A673 (cell line): Measurements from ENCODE around the gene SLC35A3. TPM values are rescaled to one million over a fixed set of nuclear protein-coding genes. Genes with fewer than 3 reads are reported as not detected.

ENCODE experiments used
- BruUV-seq: library from RNA; stranded (reverse); fragments of 400-500 nt; replicated peaks from 2 replicates; lab custom pipeline; 2021; lab: Mats Ljungman, UMichigan
- CTCF ChIA-PET: fragments of 300-600 bp; sonication (Branson Sonifier 250); formaldehyde crosslinking; loops from one replicate; lab custom pipeline; 2022; ENCODE audit warnings: antibody characterized with exemption; lab: Charles Lee
- POLR2A ChIA-PET: fragments of 300-600 bp; sonication (Branson Sonifier 250); formaldehyde crosslinking; loops from one replicate; lab custom pipeline; 2022; ENCODE audit warnings: antibody characterized with exemption; ENCODE audit not compliant: low non-redundant PET; lab: Charles Lee
- DNase-seq: peaks from one replicate; pipeline ENCODE4 v3.0.0-alpha.2; 2015; ENCODE audit warnings: low spot score
- H3K27ac ChIP-seq: fragments of 200-600 bp; sonication (generic); 2 replicates; pipeline ENCODE4 v1.5.1; 2016; ENCODE audit warnings: mixed run types, low read depth, mild to moderate bottlenecking, mixed read lengths, antibody characterized with exemption, low read length; ENCODE audit not compliant: poor library complexity, severe bottlenecking
- H3K27me3 ChIP-seq: fragments of 200-600 bp; sonication (generic); replicated peaks from 2 replicates; pipeline ENCODE4 v1.6.1; 2017; ENCODE audit warnings: mixed run types, low read depth, mild to moderate bottlenecking, mixed read lengths, antibody characterized with exemption, low read length; ENCODE audit not compliant: insufficient read depth, poor library complexity
- H3K36me3 ChIP-seq: fragments of 200-600 bp; sonication (generic); 2 replicates; pipeline ENCODE4 v1.6.1; 2016; ENCODE audit warnings: mixed run types, mild to moderate bottlenecking, mixed read lengths, antibody characterized with exemption, low read length; ENCODE audit not compliant: insufficient read depth, poor library complexity, severe bottlenecking
- H3K4me1 ChIP-seq: fragments of 200-600 bp; sonication (generic); 2 replicates; pipeline ENCODE4 v1.6.1; 2017; ENCODE audit warnings: mixed run types, mild to moderate bottlenecking, mixed read lengths, antibody characterized with exemption, low read length; ENCODE audit not compliant: insufficient read depth, poor library complexity, severe bottlenecking
- H3K4me3 ChIP-seq: fragments of 200-600 bp; sonication (generic); 2 replicates; pipeline ENCODE4 v1.5.1; 2016; ENCODE audit warnings: low read depth, mixed run types, mild to moderate bottlenecking, mixed read lengths, low read length; ENCODE audit not compliant: poor library complexity, severe bottlenecking
- H3K9me3 ChIP-seq: fragments of 200-600 bp; sonication (generic); 2 replicates; pipeline ENCODE4 v1.6.1; 2016; ENCODE audit warnings: mixed run types, low read depth, mild to moderate bottlenecking, mixed read lengths, antibody characterized with exemption, low read length; ENCODE audit not compliant: poor library complexity, severe bottlenecking
- CTCF ChIP-seq: fragments of 300-800, 200-600 bp; sonication (generic); conservative IDR thresholded peaks from 2 replicates; pipeline ENCODE4 v1.5.1; 2017; ENCODE audit warnings: low read depth, mild to moderate bottlenecking, antibody characterized with exemption, low read length, moderate library complexity, mixed read lengths
- EZH2 ChIP-seq: fragments of 200-600 bp; sonication (generic); IDR thresholded peaks from 2 replicates; pipeline ENCODE4 v1.6.1; 2017; ENCODE audit warnings: borderline replicate concordance, low read depth, mild to moderate bottlenecking, mixed read lengths, antibody characterized with exemption, low read length; ENCODE audit not compliant: poor library complexity, severe bottlenecking
- intact Hi-C: fragments of 100-400 bp; cut with micrococcal nuclease; formaldehyde crosslinking; loops from one replicate; pipeline ENCODE4 v1.10.0; 2022; ENCODE audit not compliant: unreplicated experiment
- total RNA-seq: library from RNA; stranded (reverse); gene quantifications from 2 replicates; pipeline ENCODE4 v1.2.3, GENCODE V29; 2021

Gene SLC35A3
- total RNA-seq, 1 experiment from 2014 or later, result 25.0 TPM

DNA sequence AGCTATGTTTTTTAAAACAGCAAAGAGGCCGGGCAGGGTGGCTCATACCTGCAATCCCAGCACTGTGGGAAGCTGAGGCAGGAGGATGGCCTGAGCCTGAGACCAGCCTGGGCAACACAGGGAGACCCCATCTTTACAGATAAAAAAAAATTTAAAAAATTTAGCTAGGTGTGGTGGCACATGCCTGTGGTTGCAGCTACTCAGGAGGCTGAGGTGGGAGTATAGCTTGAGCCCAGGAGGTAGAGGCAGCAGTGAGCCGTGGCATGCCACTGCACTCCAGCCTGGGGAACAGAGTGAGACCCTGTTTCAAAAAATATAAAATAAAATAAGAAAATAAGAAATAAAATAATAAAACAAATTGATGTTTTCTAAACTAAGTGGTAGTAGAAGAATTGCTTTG, 8.4 kb downstream of the SLC35A3 start:
- BruUV-seq, result no TSS peak
- intact Hi-C loops, result no loop called here
- Histone ChIP-seq H3K27ac (no peak overlapping the region), H3K36me3 (peaks cover 4% of the 10 kb centered on the region), H3K9me3 (no peaks in the 10 kb centered on the region), H3K4me1 (no peaks in the 10 kb centered on the region), H3K27me3 (no peaks in the 10 kb centered on the region), H3K4me3 (no peak overlapping the region)
- TF ChIP-seq CTCF, result no peak
- no peak for TF ChIP-seq EZH2
- CTCF ChIA-PET, result no interaction called here
- POLR2A ChIA-PET, result no interaction called here
- no peak for DNase-seq

DNA sequence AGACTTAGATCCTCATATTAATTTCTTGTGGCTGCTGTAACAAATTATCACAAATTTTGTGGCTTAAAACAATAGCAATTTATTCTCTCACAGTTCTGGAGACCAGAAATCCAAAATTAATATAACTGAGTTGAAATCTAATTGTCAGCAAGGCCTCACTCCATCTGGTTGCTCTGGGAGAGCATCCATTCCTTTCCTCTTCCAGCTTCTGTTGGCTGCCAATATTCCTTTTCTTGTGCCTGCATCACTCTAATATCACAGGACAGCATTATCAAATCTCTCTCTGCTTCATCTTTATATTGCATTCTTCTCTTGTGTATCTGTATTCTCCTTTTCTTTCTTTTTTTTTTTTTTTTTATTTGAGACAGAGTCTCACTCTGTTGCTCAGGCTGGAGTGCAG, 9.3 kb downstream of the SLC35A3 start:
- H3K4me1 ChIP-seq, result no peaks in the 10 kb centered on the region
- intact Hi-C loops, result no loop called here
- no peak for TF ChIP-seq EZH2
- TF ChIP-seq CTCF, result no peak
- no peak overlapping the region for H3K4me3 ChIP-seq
- peaks cover 4% of the 10 kb centered on the region for H3K36me3 ChIP-seq
- no peak overlapping the region for H3K27ac ChIP-seq
- no peak for DNase-seq
- H3K27me3 ChIP-seq, result no peaks in the 10 kb centered on the region
- no peaks in the 10 kb centered on the region for H3K9me3 ChIP-seq
- CTCF ChIA-PET, result no interaction called here
- POLR2A ChIA-PET, result no interaction called here
- BruUV-seq, result no TSS peak

GRCh38 chr1:99980928-99981327, 11.1 kb downstream of the SLC35A3 start:
- H3K27ac ChIP-seq, result no peak overlapping the region
- BruUV-seq, result no TSS peak
- POLR2A ChIA-PET, result no interaction called here
- H3K9me3 ChIP-seq, result no peaks in the 10 kb centered on the region
- DNase-seq, result no peak
- H3K27me3 ChIP-seq, result no peaks in the 10 kb centered on the region
- CTCF ChIA-PET, result no interaction called here
- intact Hi-C loops, result no loop called here
- no peaks in the 10 kb centered on the region for H3K4me1 ChIP-seq
- no peak overlapping the region for H3K4me3 ChIP-seq
- peaks cover 4% of the 10 kb centered on the region for H3K36me3 ChIP-seq
- TF ChIP-seq EZH2, result no peak
- TF ChIP-seq CTCF, result no peak
